GM18498 (cell line): ENCODE results near the gene AXIN1.

Source experiments
- ATAC-seq: cut with Tn5 transposase; IDR thresholded peaks from one replicate; pipeline ENCODE4 v1.9.1; 2021; ENCODE audit warnings: mild to moderate bottlenecking, moderate library complexity; ENCODE audit not compliant: unreplicated experiment

The AXIN1 gene

DNA sequence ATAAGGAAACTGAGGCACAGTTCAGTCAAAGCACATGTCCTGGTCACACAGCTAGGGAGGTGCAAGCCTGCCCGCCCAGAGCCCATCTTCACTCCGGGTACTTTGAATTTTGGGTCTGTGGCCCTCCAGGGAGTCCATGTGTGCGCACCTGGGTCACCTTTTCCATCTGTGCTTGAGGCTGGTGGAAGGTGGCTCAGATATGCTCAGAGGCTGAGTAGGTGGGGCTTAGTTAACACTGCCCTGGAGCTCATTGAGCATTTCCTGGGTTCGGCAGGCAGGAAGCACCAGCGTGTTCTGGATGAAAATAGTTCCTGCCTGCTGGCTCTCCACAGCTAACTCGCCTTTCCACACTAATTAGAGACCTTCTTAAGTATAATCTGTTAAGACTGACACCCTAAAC, 98.7 kb downstream of the AXIN1 start:
- ATAC-seq: no peak

DNA sequence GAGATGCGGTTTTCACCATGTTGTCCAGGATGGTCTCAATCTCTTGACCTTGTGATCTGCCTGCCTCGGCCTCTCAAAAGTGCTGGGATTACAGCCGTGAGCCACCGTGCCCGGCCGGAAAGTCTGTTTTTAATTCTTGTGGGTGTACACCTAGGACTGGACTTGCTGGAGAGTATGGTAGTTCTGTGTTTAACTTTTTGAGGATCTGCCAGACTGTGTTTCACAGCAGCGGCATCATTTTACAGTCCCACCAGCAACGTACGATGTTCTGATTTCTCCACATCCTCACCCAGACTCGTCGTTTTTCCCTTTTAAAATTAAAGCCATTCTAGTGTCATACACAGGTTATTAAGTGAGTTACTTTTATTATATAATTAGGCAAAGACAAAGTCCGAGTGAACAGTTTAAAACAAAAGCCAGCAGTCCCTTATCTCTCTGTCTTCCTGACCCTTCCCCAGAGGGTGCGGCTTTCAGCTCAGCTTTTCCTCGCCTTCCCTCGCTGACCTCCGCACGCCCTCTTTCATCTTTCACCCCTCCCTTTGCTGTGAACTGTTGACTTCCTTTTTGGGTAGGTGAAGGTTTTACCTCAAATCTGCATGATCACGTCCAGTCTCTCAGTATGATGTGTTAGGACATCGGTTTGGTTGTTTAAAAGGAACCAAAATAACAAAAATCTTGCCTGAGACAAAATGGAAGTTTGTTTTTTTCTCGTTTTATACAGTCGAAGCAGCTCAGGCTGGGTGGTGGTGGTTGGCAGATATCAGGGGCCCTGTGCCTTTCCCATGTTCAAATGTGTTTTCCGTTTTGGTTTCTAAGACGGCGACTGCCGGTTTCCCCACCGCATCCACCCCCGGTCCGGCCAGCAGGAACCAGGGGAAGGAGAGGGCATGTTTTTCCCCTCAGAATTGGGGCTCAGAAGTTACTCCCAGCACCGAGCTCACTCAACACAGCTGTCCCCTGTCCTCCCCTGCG, 99.9 kb downstream of the AXIN1 start:
- peak; percentile 51 for ATAC-seq

DNA sequence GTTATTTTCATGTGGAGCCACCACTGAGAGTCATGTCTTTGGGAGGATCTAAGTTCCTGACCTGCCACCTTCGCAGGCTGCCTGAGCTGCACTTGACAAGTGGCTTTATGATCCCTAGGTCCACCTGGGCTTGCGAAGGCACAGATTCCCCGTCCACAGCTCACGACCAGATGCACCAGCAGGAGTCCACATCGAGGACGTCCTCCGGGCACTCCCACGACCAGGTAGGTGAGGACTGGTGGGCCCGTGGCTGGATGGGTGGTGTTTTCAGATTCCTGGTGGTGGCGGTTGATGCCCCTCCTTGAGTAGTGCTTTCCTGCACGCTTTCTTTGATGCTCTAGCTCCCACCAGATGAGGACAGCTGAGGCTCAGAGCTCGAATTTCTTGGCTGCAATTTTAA, 103.1 kb downstream of the AXIN1 start:
- no peak for ATAC-seq

DNA sequence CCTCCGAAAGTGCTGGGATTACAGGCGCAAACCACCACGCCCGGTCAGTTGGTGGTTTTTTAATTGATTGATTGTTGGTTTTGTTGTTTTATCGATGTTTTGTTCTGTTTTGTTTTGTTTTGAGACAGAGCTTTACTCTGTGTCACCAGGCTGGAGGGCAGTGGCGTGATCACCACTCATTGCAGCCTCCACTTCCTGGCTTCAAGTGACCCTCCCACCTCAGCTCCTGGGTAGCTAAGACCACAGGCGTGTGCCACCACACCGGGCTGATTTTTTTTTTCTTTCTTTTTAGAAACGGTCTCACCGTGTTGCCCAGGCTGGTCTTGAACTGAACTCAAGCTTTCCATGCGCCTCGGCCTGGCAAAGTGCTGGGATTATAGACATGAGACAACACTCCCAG, 105.5 kb downstream of the AXIN1 start:
- ATAC-seq: no peak

DNA sequence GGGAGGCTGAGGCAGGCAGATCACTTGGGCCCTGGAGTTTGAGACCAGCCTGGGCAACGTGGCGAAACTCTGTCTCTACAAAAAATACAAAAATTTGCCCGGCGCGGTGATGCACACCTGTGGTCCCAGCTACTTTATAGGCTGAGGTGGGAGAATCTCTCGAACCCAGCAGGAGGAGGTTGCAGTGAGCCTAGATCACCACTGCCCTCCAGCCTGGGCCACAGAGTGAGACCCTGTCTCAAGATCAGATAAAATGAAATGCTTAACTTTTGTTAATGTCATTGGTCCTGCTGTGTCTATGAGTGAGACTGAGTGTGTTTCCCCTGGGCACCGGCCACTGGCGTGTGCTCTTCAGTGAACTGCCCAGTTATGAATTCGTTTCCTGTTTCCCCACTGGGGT, 107.4 kb downstream of the AXIN1 start:
- no peak for ATAC-seq

DNA sequence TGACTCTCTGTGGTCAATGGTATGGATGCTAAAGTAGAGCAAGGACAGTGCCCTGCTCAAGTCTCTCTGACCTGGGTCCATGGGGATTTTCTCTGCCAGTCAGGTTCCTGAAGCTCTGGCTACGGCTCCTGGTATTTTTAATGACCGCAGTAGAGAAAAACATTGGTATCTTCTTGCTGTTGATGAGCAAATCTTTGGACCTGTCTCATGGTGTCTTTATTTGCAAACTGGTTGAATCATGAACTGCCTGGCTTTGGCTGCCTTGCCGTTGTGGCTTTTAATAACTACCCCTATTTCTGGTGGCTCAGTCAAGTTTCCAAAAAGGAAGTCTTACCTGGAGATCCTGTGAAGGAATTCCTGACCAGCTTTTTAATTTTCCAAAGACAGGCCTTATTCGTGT, 109.2 kb downstream of the AXIN1 start:
- ATAC-seq: no peak

DNA sequence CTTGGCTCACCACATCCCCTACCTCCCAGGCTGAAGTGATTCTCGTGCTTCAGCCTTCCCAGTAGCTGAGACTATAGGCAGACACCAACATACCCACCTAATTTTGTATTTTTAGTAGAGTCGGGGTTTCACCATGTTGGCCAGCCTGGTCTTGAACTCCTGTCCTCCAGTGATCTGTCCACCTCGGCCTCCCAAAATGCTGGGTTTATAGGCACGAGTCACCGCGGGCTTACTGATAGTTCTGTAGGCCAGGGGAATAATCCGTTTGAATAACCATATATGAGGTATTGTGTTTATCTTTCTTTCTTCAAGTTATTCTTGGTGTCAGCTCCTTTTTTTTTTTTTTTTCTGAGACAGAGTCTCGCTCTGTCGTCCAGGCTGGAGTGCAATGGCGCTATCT, 110.2 kb downstream of the AXIN1 start:
- no peak for ATAC-seq

DNA sequence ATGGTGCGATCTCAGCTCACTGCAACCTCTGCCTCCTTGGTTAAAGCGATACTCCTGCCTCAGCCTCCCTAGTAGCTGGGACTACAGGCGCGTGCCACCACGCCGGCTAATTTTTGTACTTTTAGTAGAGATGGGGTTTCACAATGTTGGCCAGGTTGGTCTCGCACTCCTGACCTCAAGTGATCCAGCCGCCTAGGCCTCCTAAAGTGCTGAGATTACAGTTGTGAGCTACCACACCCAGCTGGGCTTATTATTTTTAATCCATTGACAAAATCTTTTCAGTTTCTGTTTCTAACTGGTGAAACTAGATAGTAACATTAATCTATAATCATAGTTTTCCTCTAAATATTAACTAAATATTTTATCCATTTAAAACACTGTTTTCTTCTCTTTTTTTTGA, 112.0 kb downstream of the AXIN1 start:
- ATAC-seq: no peak

DNA sequence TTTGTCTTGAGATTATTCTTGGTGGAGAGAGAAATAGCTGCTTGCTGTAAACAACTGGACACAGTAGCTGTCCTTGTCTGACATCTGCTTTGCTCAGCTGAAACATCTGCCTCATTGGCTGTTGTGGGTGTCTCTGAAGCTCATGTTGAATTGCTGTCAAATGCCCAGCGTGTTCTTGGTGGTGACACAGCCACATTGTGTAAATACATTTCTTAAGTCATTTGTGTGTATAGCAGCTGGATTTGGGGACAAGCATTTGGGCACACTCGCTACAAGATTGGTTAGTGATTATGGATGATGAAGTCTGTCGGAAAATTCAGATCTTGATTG, 112.6 kb downstream of the AXIN1 start:
- ATAC-seq: no peak
